PC-9 (cell line): ENCODE data around the gene TRANK1.

Source experiments
- CTCF ChIP-seq: fragments of 200-600 bp; sonication (generic); conservative IDR thresholded peaks from 2 replicates; pipeline ENCODE4 v1.6.1; 2017; ENCODE audit warnings: mixed run types, antibody characterized with exemption, mild to moderate bottlenecking, moderate library complexity
- EZH2 ChIP-seq: fragments of 200-600 bp; sonication (generic); IDR thresholded peaks from 2 replicates; pipeline ENCODE4 v1.8.0; 2017; ENCODE audit warnings: antibody characterized with exemption, low read depth

GRCh38 chr3:36923523-36923943 is 21.3 kb downstream of the TRANK1 start:
- TF ChIP-seq CTCF (no peak), EZH2 (no peak)
